Caco-2 (cell line): Measurements from ENCODE around the gene GNS. TPM values are rescaled to one million over a fixed set of nuclear protein-coding genes. Genes with fewer than 3 reads are reported as not detected.

ENCODE experiments used
- BruUV-seq: library from RNA; stranded (reverse); fragments of 400-500 nt; replicated peaks from 2 replicates; lab custom pipeline; 2021; lab: Mats Ljungman, UMichigan
- CTCF ChIA-PET: fragments of 300-600 bp; sonication (Branson Sonifier 250); formaldehyde crosslinking; loops from one replicate; lab custom pipeline; 2022; ENCODE audit warnings: antibody characterized with exemption; lab: Charles Lee
- POLR2A ChIA-PET: fragments of 300-600 bp; sonication (Branson Sonifier 250); formaldehyde crosslinking; loops from one replicate; lab custom pipeline; 2022; ENCODE audit warnings: antibody characterized with exemption; lab: Charles Lee
- DNase-seq, 2 experiments: peaks; one replicate each; pipeline versions ENCODE4 v3.0.0 to v3.0.0-alpha.2; 2020 to 2022
- H3K27me3 ChIP-seq: replicated peaks from 2 replicates; pipeline ENCODE4 v1.6.0; 2011; ENCODE audit warnings: low read length; ENCODE audit not compliant: control insufficient read depth, insufficient read depth
- H3K36me3 ChIP-seq: 2 replicates; pipeline ENCODE4 v1.5.1; 2011; ENCODE audit warnings: low read length; ENCODE audit not compliant: control insufficient read depth, insufficient read depth
- H3K4me1 ChIP-seq: fragments of 250-450 bp; sonication (Bioruptor Pico); 2 replicates; pipeline ENCODE4 v1.5.1; 2020; ENCODE audit warnings: mild to moderate bottlenecking
- H3K4me3 ChIP-seq: 2 replicates; pipeline ENCODE4 v1.5.1; 2011; ENCODE audit warnings: low read depth, mild to moderate bottlenecking, control low read depth, low read length
- H3K9me3 ChIP-seq: fragments of 250-450 bp; sonication (Bioruptor Pico); 2 replicates; pipeline ENCODE4 v1.5.1; 2020; ENCODE audit warnings: mild to moderate bottlenecking, moderate library complexity
- H3K27ac Mint-ChIP-seq: one replicate; pipeline ENCODE4 v1.8.0; 2022; ENCODE audit warnings: mixed read lengths; ENCODE audit not compliant: unreplicated experiment
- H3K27me3 Mint-ChIP-seq: one replicate; pipeline ENCODE4 v1.8.0; 2022; ENCODE audit warnings: mixed read lengths; ENCODE audit not compliant: insufficient read depth, unreplicated experiment
- H3K36me3 Mint-ChIP-seq: one replicate; pipeline ENCODE4 v1.8.0; 2022; ENCODE audit warnings: mild to moderate bottlenecking, mixed read lengths; ENCODE audit not compliant: insufficient read depth, unreplicated experiment
- H3K4me1 Mint-ChIP-seq: one replicate; pipeline ENCODE4 v1.8.0; 2022; ENCODE audit warnings: low read depth, mixed read lengths; ENCODE audit not compliant: unreplicated experiment
- H3K4me3 Mint-ChIP-seq: one replicate; pipeline ENCODE4 v1.8.0; 2022; ENCODE audit warnings: mild to moderate bottlenecking, moderate library complexity, mixed read lengths; ENCODE audit not compliant: unreplicated experiment
- H3K9me3 Mint-ChIP-seq: one replicate; pipeline ENCODE4 v1.8.0; 2022; ENCODE audit warnings: mixed read lengths; ENCODE audit not compliant: unreplicated experiment
- CTCF ChIP-seq, 2 experiments: fragments of 200-600 bp in 1 of 2; IDR thresholded peaks; 1 replicate in 1 of 2; 2 replicates in 1 of 2; pipeline versions ENCODE4 v1.5.1 to v1.8.0; 2011 to 2022; ENCODE audit warnings: antibody characterized with exemption in 1 of 2, control low read depth in 1 of 2, inconsistent platforms in 1 of 2, low read depth in 1 of 2, low read length in 1 of 2, mild to moderate bottlenecking in 1 of 2, moderate library complexity in 1 of 2; ENCODE audit not compliant: insufficient read depth in 1 of 2, severe bottlenecking in 1 of 2, unreplicated experiment in 1 of 2
- intact Hi-C: fragments of 100-400 bp; cut with micrococcal nuclease; formaldehyde crosslinking; loops from one replicate; pipeline ENCODE4 v1.10.0; 2022; ENCODE audit not compliant: unreplicated experiment
- total RNA-seq: library from RNA; stranded (reverse); gene quantifications from 2 replicates; pipeline ENCODE4 v1.2.3, GENCODE V29; 2022

The GNS gene
- total RNA-seq, 1 experiment from 2014 or later = 75.1 TPM

- POLR2A ChIA-PET = no interaction called here
- CTCF ChIA-PET = no interaction called here
- H3K4me3 Mint-ChIP-seq = no peak overlapping the region
These were observed 21.7 kb downstream of the GNS start for GRCh38 chr12:64737539-64737938.

DNA sequence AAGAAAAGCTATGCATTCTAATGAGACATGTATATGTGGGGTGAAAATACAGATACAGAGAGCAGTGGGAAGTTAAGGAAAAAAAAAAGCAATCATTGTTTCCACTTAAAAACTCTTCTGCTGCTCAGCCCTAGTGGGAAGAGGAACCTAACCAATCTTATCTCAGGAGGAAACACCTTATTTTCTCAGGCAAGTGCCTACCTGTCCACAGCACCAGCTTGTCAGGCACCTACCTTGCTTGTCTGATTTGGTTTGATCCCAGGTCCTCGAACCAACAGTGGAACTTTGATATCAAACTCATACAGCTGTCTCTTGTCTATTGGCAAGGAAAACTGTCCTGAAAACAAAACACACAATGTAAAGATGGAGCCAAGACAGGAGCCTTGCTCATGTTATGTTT, 22.4 kb downstream of the GNS start:
- Mint-ChIP-seq H3K36me3 (peaks cover 39% of the 10 kb centered on the region), H3K4me1 (no peaks in the 10 kb centered on the region), H3K27ac (no peak overlapping the region), H3K4me3 (no peak overlapping the region), H3K9me3 (no peaks in the 10 kb centered on the region), H3K27me3 (no peaks in the 10 kb centered on the region)
- no peak for DNase-seq
- POLR2A ChIA-PET = no interaction called here
- BruUV-seq = no TSS peak
- CTCF ChIA-PET = no interaction called here
- TF ChIP-seq CTCF (IDR thresholded peaks at IDR 0.05; ENCODE audit: insufficient read depth in 1 of 2, low read depth in 1 of 2, low read length in 1 of 2, severe bottlenecking in 1 of 2, unreplicated experiment in 1 of 2) = no peak
- Histone ChIP-seq H3K27me3 (no peaks in the 10 kb centered on the region), H3K4me1 (no peaks in the 10 kb centered on the region), H3K4me3 (no peak overlapping the region), H3K36me3 (peaks cover 2% of the 10 kb centered on the region; the same call in 1 of the 2 replicates), H3K9me3 (no peaks in the 10 kb centered on the region)
- intact Hi-C loops = no loop called here

More at GRCh38 chr12:64737539-64737938, 21.7 kb downstream of the GNS start:
- Mint-ChIP-seq H3K27me3 (no peaks in the 10 kb centered on the region), H3K4me1 (no peaks in the 10 kb centered on the region), H3K9me3 (no peaks in the 10 kb centered on the region), H3K27ac (no peak overlapping the region), H3K36me3 (peaks cover 39% of the 10 kb centered on the region)
- no peak for TF ChIP-seq CTCF (IDR thresholded peaks at IDR 0.05; ENCODE audit: insufficient read depth in 1 of 2, low read depth in 1 of 2, low read length in 1 of 2, severe bottlenecking in 1 of 2, unreplicated experiment in 1 of 2)
- Histone ChIP-seq H3K36me3 (peaks cover 2% of the 10 kb centered on the region; the same call in 1 of the 2 replicates), H3K4me1 (no peaks in the 10 kb centered on the region), H3K9me3 (no peaks in the 10 kb centered on the region), H3K4me3 (no peak overlapping the region), H3K27me3 (no peaks in the 10 kb centered on the region)
- DNase-seq = no peak
- intact Hi-C loops = no loop called here
- no TSS peak for BruUV-seq

DNA sequence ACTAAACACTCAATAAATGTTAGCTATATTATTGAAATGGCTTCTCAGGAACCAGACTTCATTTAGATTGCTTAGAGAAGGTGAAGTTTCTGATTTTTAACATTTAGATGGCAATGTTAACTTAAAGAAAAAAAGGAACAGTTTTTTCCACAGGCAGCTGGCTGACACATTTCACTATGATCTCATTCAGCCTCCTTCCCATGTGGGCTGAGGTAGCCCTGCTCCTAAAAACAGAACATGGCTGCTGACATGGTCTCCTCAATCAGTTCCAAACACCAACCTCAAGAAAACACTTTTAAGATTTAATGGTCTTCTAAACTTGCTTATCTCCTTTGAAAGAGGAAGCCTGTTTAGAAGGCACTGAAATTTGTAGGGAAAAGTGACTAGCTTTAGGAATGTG, 23.8 kb downstream of the GNS start:
- Histone ChIP-seq H3K36me3 (peaks cover 2% of the 10 kb centered on the region; the same call in 1 of the 2 replicates), H3K27me3 (no peaks in the 10 kb centered on the region), H3K4me3 (no peak overlapping the region), H3K4me1 (no peaks in the 10 kb centered on the region), H3K9me3 (no peaks in the 10 kb centered on the region)
- intact Hi-C loops = no loop called here
- H3K4me1 Mint-ChIP-seq = no peaks in the 10 kb centered on the region
- H3K27me3 Mint-ChIP-seq = no peaks in the 10 kb centered on the region
- TF ChIP-seq CTCF (IDR thresholded peaks at IDR 0.05; ENCODE audit: insufficient read depth in 1 of 2, low read depth in 1 of 2, low read length in 1 of 2, severe bottlenecking in 1 of 2, unreplicated experiment in 1 of 2) = no peak
- BruUV-seq = no TSS peak
- H3K9me3 Mint-ChIP-seq = no peaks in the 10 kb centered on the region
- peaks cover 43% of the 10 kb centered on the region for H3K36me3 Mint-ChIP-seq
- H3K4me3 Mint-ChIP-seq = no peak overlapping the region
- no peak for DNase-seq
- no peak overlapping the region for H3K27ac Mint-ChIP-seq
- CTCF ChIA-PET = no interaction called here
- POLR2A ChIA-PET = no interaction called here
